Measurements from ENCODE around the gene NEUROD2. TPM values are rescaled to one million over a fixed set of nuclear protein-coding genes. Genes with fewer than 3 reads are reported as not detected.

The NEUROD2 gene
- total RNA-seq, 1 experiment from 2014 or later, result not detected

GRCh38 chr17:39617446-39618245, 9.9 kb upstream of the NEUROD2 start:
- TF ChIP-seq CTCF (IDR thresholded peaks at IDR 0.05; ENCODE audit: unreplicated experiment), result no peak
- BruUV-seq (replicated peaks), result no TSS peak
- Mint-ChIP-seq H3K27me3 (ENCODE audit: insufficient read depth, unreplicated experiment) (peaks cover 26% of the 10 kb centered on the region), H3K9me3 (ENCODE audit: unreplicated experiment) (no peaks in the 10 kb centered on the region), H3K36me3 (ENCODE audit: insufficient read depth, unreplicated experiment) (no peaks in the 10 kb centered on the region), H3K4me3 (ENCODE audit: unreplicated experiment) (peak overlapping the region; percentile 81), H3K27ac (ENCODE audit: low read depth, unreplicated experiment) (peak overlapping the region; percentile 81), H3K4me1 (ENCODE audit: insufficient read depth, unreplicated experiment) (peaks cover 6% of the 10 kb centered on the region)
- CTCF ChIA-PET, result interaction anchor here (0.7 to 9.2 kb wide), 4 partner anchors 17 to 91 kb away, joined by 4 to 146 read pairs (median 64); partner anchors contain the start of gene STARD3
- intact Hi-C loops (cut with micrococcal nuclease), result no loop called here
- POLR2A ChIA-PET, result interaction anchor here (0.7 to 1.8 kb wide), 5 partner anchors 20 to 363 kb away, joined by 3 to 6 read pairs (median 4); partner anchors contain the start of genes PGAP3, PSMD3 and STARD3
- DNase-seq (ENCODE audit: unreplicated experiment), result peak; percentile 73

GRCh38 chr17:39617100-39617445, 9.4 kb upstream of the NEUROD2 start:
- peak overlapping the region; percentile 81 for H3K4me3 Mint-ChIP-seq (ENCODE audit: unreplicated experiment)
- no peak for DNase-seq (ENCODE audit: unreplicated experiment)
- peaks cover 28% of the 10 kb centered on the region for H3K27me3 Mint-ChIP-seq (ENCODE audit: insufficient read depth, unreplicated experiment)
- ChIA-PET POLR2A (interaction anchor here (1.2 kb wide), 1 partner anchor 70 kb away, joined by 3 read pairs; the partner anchor contains the start of gene PGAP3), CTCF (interaction anchor here (0.6 to 0.7 kb wide), 2 partner anchors 92 to 786 kb away, joined by 4 read pairs; no protein-coding TSS in a partner anchor)
- no peak overlapping the region for H3K27ac Mint-ChIP-seq (ENCODE audit: low read depth, unreplicated experiment)
- TF ChIP-seq CTCF (IDR thresholded peaks at IDR 0.05; ENCODE audit: unreplicated experiment), result no peak
- H3K4me1 Mint-ChIP-seq (ENCODE audit: insufficient read depth, unreplicated experiment), result peaks cover 6% of the 10 kb centered on the region
- no TSS peak for BruUV-seq (replicated peaks)
- no peaks in the 10 kb centered on the region for H3K9me3 Mint-ChIP-seq (ENCODE audit: unreplicated experiment)
- intact Hi-C loops (cut with micrococcal nuclease), result no loop called here
- H3K36me3 Mint-ChIP-seq (ENCODE audit: insufficient read depth, unreplicated experiment), result no peaks in the 10 kb centered on the region

GRCh38 chr17:39615434-39615833, 7.7 kb upstream of the NEUROD2 start:
- Mint-ChIP-seq H3K9me3 (ENCODE audit: unreplicated experiment) (no peaks in the 10 kb centered on the region), H3K4me3 (ENCODE audit: unreplicated experiment) (no peak overlapping the region), H3K27ac (ENCODE audit: low read depth, unreplicated experiment) (no peak overlapping the region), H3K36me3 (ENCODE audit: insufficient read depth, unreplicated experiment) (no peaks in the 10 kb centered on the region), H3K4me1 (ENCODE audit: insufficient read depth, unreplicated experiment) (peaks cover 6% of the 10 kb centered on the region), H3K27me3 (ENCODE audit: insufficient read depth, unreplicated experiment) (peaks cover 38% of the 10 kb centered on the region)
- intact Hi-C loops (cut with micrococcal nuclease), result no loop called here
- no peak for TF ChIP-seq CTCF (IDR thresholded peaks at IDR 0.05; ENCODE audit: unreplicated experiment)
- no TSS peak for BruUV-seq (replicated peaks)
- ChIA-PET CTCF (interaction anchor here (0.7 kb wide), 1 partner anchor 66 kb away, joined by 3 read pairs; no protein-coding TSS in a partner anchor), POLR2A (interaction anchor here (0.6 kb wide), 1 partner anchor 15 kb away, joined by 3 read pairs; no protein-coding TSS in a partner anchor)
- no peak for DNase-seq (ENCODE audit: unreplicated experiment)

GRCh38 chr17:39614545-39615157, 6.9 kb upstream of the NEUROD2 start:
- no TSS peak for BruUV-seq (replicated peaks)
- no peak for DNase-seq (ENCODE audit: unreplicated experiment)
- ChIA-PET CTCF (interaction anchor here (1.0 kb wide), 1 partner anchor 39 kb away, joined by 3 read pairs; no protein-coding TSS in a partner anchor), POLR2A (interaction anchor here (0.6 to 0.8 kb wide), 2 partner anchors 14 to 15 kb away, joined by 3 read pairs; no protein-coding TSS in a partner anchor)
- H3K4me3 Mint-ChIP-seq (ENCODE audit: unreplicated experiment), result no peak overlapping the region
- intact Hi-C loops (cut with micrococcal nuclease), result no loop called here
- no peak for TF ChIP-seq CTCF (IDR thresholded peaks at IDR 0.05; ENCODE audit: unreplicated experiment)
- no peaks in the 10 kb centered on the region for H3K9me3 Mint-ChIP-seq (ENCODE audit: unreplicated experiment)
- H3K27ac Mint-ChIP-seq (ENCODE audit: low read depth, unreplicated experiment), result no peak overlapping the region
- H3K4me1 Mint-ChIP-seq (ENCODE audit: insufficient read depth, unreplicated experiment), result peaks cover 6% of the 10 kb centered on the region
- no peaks in the 10 kb centered on the region for H3K36me3 Mint-ChIP-seq (ENCODE audit: insufficient read depth, unreplicated experiment)
- H3K27me3 Mint-ChIP-seq (ENCODE audit: insufficient read depth, unreplicated experiment), result peaks cover 38% of the 10 kb centered on the region

Measured in MCF 10A (cell line).